HG02678 (cell line): ENCODE data around the gene CNTNAP2.
"Not testable (repeated sequence)": the region's sequence is repeated elsewhere in the genome, so short reads cannot be mapped to it uniquely, and the experiment has no call there.

Source experiments
- ATAC-seq: cut with Tn5 transposase; IDR thresholded peaks from one replicate; pipeline ENCODE4 v1.9.1; 2021; ENCODE audit warnings: mild to moderate bottlenecking, moderate library complexity; ENCODE audit not compliant: unreplicated experiment

CNTNAP2 gene

GRCh38 chr7:147586526-147586925 is 1469.9 kb downstream of the CNTNAP2 start:
- ATAC-seq, result no peak

- no peak for ATAC-seq
Observed at GRCh38 chr7:147593271-147594057, 1476.9 kb downstream of the CNTNAP2 start.

- ATAC-seq, result no peak
Observed at GRCh38 chr7:147595042-147595441, 1478.4 kb downstream of the CNTNAP2 start.

- not testable (repeated sequence) for ATAC-seq
Observed at GRCh38 chr7:147598687-147599086, 1482.1 kb downstream of the CNTNAP2 start.

GRCh38 chr7:147605323-147605722 is 1488.7 kb downstream of the CNTNAP2 start:
- ATAC-seq, result no peak

- ATAC-seq, result no peak
Observed at GRCh38 chr7:147607157-147607800, 1490.7 kb downstream of the CNTNAP2 start.

GRCh38 chr7:147611431-147611830 is 1494.8 kb downstream of the CNTNAP2 start:
- ATAC-seq, result no peak

- no peak for ATAC-seq
Observed at GRCh38 chr7:147635288-147635687, 1518.7 kb downstream of the CNTNAP2 start.

- ATAC-seq, result no peak
Observed at GRCh38 chr7:147636553-147636952, 1520.0 kb downstream of the CNTNAP2 start.

GRCh38 chr7:147638566-147638965 is 1522.0 kb downstream of the CNTNAP2 start:
- ATAC-seq, result no peak

GRCh38 chr7:147639037-147639436 is 1522.4 kb downstream of the CNTNAP2 start:
- ATAC-seq, result no peak

- ATAC-seq, result no peak
Observed at GRCh38 chr7:147639751-147640150, 1523.2 kb downstream of the CNTNAP2 start.

- ATAC-seq, result no peak
Observed at GRCh38 chr7:147640821-147641220, 1524.2 kb downstream of the CNTNAP2 start.

GRCh38 chr7:147646568-147646967 is 1530.0 kb downstream of the CNTNAP2 start:
- no peak for ATAC-seq

- no peak for ATAC-seq
Observed at GRCh38 chr7:147650991-147651390, 1534.4 kb downstream of the CNTNAP2 start.

- no peak for ATAC-seq
Observed at GRCh38 chr7:147651601-147652000, 1535.0 kb downstream of the CNTNAP2 start.

GRCh38 chr7:147653456-147653855 is 1536.9 kb downstream of the CNTNAP2 start:
- no peak for ATAC-seq

GRCh38 chr7:147658392-147658967 is 1541.9 kb downstream of the CNTNAP2 start:
- ATAC-seq, result no peak

- no peak for ATAC-seq
Observed at GRCh38 chr7:147659036-147659995, 1542.7 kb downstream of the CNTNAP2 start.

- ATAC-seq, result no peak
Observed at GRCh38 chr7:147664541-147664940, 1547.9 kb downstream of the CNTNAP2 start.

GRCh38 chr7:147670759-147671158 is 1554.2 kb downstream of the CNTNAP2 start:
- ATAC-seq, result no peak
